ENCODE measurements around the gene SRP54. TPM values are rescaled to one million over a fixed set of nuclear protein-coding genes. Genes with fewer than 3 reads are reported as not detected.

Gene SRP54
- polyA plus RNA-seq, 1 donor = 62.5 TPM

GRCh38 chr14:34980337-34980900, 2.4 kb upstream of the SRP54 start:
- H3K4me3 ChIP-seq (ENCODE audit: low read length) = peak overlapping the region; percentile 87
- WGBS (ENCODE audit: insufficient coverage, low lambda C conversion rate) = 91% methylated on average over 4 of the region's 11 CpGs
- DNase-seq = no peak
- peak overlapping the region; percentile 92 for H3K27ac ChIP-seq (ENCODE audit: low read length)
- no peaks in the 10 kb centered on the region for H3K9me3 ChIP-seq (ENCODE audit: control insufficient read depth, low read depth, low read length)
- no peaks in the 10 kb centered on the region for H3K36me3 ChIP-seq (ENCODE audit: control insufficient read depth, insufficient read depth, low read length)
- no peaks in the 10 kb centered on the region for H3K27me3 ChIP-seq (ENCODE audit: control insufficient read depth, insufficient read depth, low read length)
- H3K4me1 ChIP-seq (ENCODE audit: control insufficient read depth, insufficient read depth, low read length) = peaks cover 5% of the 10 kb centered on the region

GRCh38 chr14:34981743-34982420, 910 bp upstream of the SRP54 start:
- Histone ChIP-seq H3K4me1 (ENCODE audit: control insufficient read depth, insufficient read depth, low read length) (peaks cover 5% of the 10 kb centered on the region), H3K36me3 (ENCODE audit: control insufficient read depth, insufficient read depth, low read length) (no peaks in the 10 kb centered on the region), H3K27me3 (ENCODE audit: control insufficient read depth, insufficient read depth, low read length) (no peaks in the 10 kb centered on the region), H3K4me3 (ENCODE audit: low read length) (peak overlapping the region; percentile 87), H3K9me3 (ENCODE audit: control insufficient read depth, low read depth, low read length) (no peaks in the 10 kb centered on the region), H3K27ac (ENCODE audit: low read length) (peak overlapping the region; percentile 92)
- DNase-seq = peak in 1 of 2 donors; percentile 19
- WGBS (ENCODE audit: insufficient coverage, low lambda C conversion rate) = 0% methylated on average over 1 of the region's 17 CpGs

- H3K4me1 ChIP-seq (ENCODE audit: control insufficient read depth, insufficient read depth, low read length) = peaks cover 5% of the 10 kb centered on the region
- 0% methylated on average over 6 of the region's 28 CpGs for WGBS (ENCODE audit: insufficient coverage, low lambda C conversion rate)
- no peaks in the 10 kb centered on the region for H3K9me3 ChIP-seq (ENCODE audit: control insufficient read depth, low read depth, low read length)
- H3K4me3 ChIP-seq (ENCODE audit: low read length) = peak overlapping the region; percentile 87
- H3K36me3 ChIP-seq (ENCODE audit: control insufficient read depth, insufficient read depth, low read length) = no peaks in the 10 kb centered on the region
- peak overlapping the region; percentile 92 for H3K27ac ChIP-seq (ENCODE audit: low read length)
- no peak for DNase-seq
- H3K27me3 ChIP-seq (ENCODE audit: control insufficient read depth, insufficient read depth, low read length) = no peaks in the 10 kb centered on the region
Observed at GRCh38 chr14:34983148-34983760, 462 bp downstream of the SRP54 start.

GRCh38 chr14:34983786-34984185, 994 bp downstream of the SRP54 start:
- no peak for DNase-seq
- WGBS (ENCODE audit: insufficient coverage, low lambda C conversion rate) = no CpG with 5 or more reads among the region's 3 CpGs

GRCh38 chr14:34985740-34986139, 2.9 kb downstream of the SRP54 start:
- Histone ChIP-seq H3K4me1 (ENCODE audit: control insufficient read depth, insufficient read depth, low read length) (peaks cover 5% of the 10 kb centered on the region), H3K9me3 (ENCODE audit: control insufficient read depth, low read depth, low read length) (no peaks in the 10 kb centered on the region), H3K27me3 (ENCODE audit: control insufficient read depth, insufficient read depth, low read length) (no peaks in the 10 kb centered on the region), H3K27ac (ENCODE audit: low read length) (no peak overlapping the region), H3K36me3 (ENCODE audit: control insufficient read depth, insufficient read depth, low read length) (no peaks in the 10 kb centered on the region), H3K4me3 (ENCODE audit: low read length) (no peak overlapping the region)
- DNase-seq = no peak
- 96% methylated on average over 3 of the region's 3 CpGs for WGBS (ENCODE audit: insufficient coverage, low lambda C conversion rate)

More at GRCh38 chr14:34983786-34984185, 994 bp downstream of the SRP54 start:
- no peaks in the 10 kb centered on the region for H3K27me3 ChIP-seq (ENCODE audit: control insufficient read depth, insufficient read depth, low read length)
- H3K36me3 ChIP-seq (ENCODE audit: control insufficient read depth, insufficient read depth, low read length) = no peaks in the 10 kb centered on the region
- no peaks in the 10 kb centered on the region for H3K9me3 ChIP-seq (ENCODE audit: control insufficient read depth, low read depth, low read length)
- peak overlapping the region; percentile 87 for H3K4me3 ChIP-seq (ENCODE audit: low read length)
- H3K4me1 ChIP-seq (ENCODE audit: control insufficient read depth, insufficient read depth, low read length) = peaks cover 5% of the 10 kb centered on the region
- peak overlapping the region; percentile 92 for H3K27ac ChIP-seq (ENCODE audit: low read length)

- Histone ChIP-seq H3K9me3 (ENCODE audit: control insufficient read depth, low read depth, low read length) (no peaks in the 10 kb centered on the region), H3K4me3 (ENCODE audit: low read length) (no peak overlapping the region), H3K27me3 (ENCODE audit: control insufficient read depth, insufficient read depth, low read length) (no peaks in the 10 kb centered on the region), H3K36me3 (ENCODE audit: control insufficient read depth, insufficient read depth, low read length) (no peaks in the 10 kb centered on the region), H3K4me1 (ENCODE audit: control insufficient read depth, insufficient read depth, low read length) (peaks cover 5% of the 10 kb centered on the region), H3K27ac (ENCODE audit: low read length) (no peak overlapping the region)
- no peak for DNase-seq
- 90% methylated on average over 3 of the region's 3 CpGs for WGBS (ENCODE audit: insufficient coverage, low lambda C conversion rate)
Observed at GRCh38 chr14:34987180-34987579, 4.4 kb downstream of the SRP54 start.

- no peak overlapping the region for H3K27ac ChIP-seq (ENCODE audit: low read length)
- no peak for DNase-seq
- H3K27me3 ChIP-seq (ENCODE audit: control insufficient read depth, insufficient read depth, low read length) = no peaks in the 10 kb centered on the region
- no peaks in the 10 kb centered on the region for H3K9me3 ChIP-seq (ENCODE audit: control insufficient read depth, low read depth, low read length)
- H3K4me3 ChIP-seq (ENCODE audit: low read length) = no peak overlapping the region
- H3K36me3 ChIP-seq (ENCODE audit: control insufficient read depth, insufficient read depth, low read length) = no peaks in the 10 kb centered on the region
- no peaks in the 10 kb centered on the region for H3K4me1 ChIP-seq (ENCODE audit: control insufficient read depth, insufficient read depth, low read length)
Observed at GRCh38 chr14:34989762-34990161, 7.0 kb downstream of the SRP54 start.

GRCh38 chr14:34993426-34993825, 10.6 kb downstream of the SRP54 start:
- H3K27me3 ChIP-seq (ENCODE audit: control insufficient read depth, insufficient read depth, low read length) = no peaks in the 10 kb centered on the region
- WGBS (ENCODE audit: insufficient coverage, low lambda C conversion rate) = no CpG with 5 or more reads among the region's 3 CpGs

GRCh38 chr14:34994668-34995067, 11.9 kb downstream of the SRP54 start:
- H3K36me3 ChIP-seq (ENCODE audit: control insufficient read depth, insufficient read depth, low read length) = peaks cover 7% of the 10 kb centered on the region
- no peaks in the 10 kb centered on the region for H3K9me3 ChIP-seq (ENCODE audit: control insufficient read depth, low read depth, low read length)
- H3K27ac ChIP-seq (ENCODE audit: low read length) = no peak overlapping the region
- no peaks in the 10 kb centered on the region for H3K27me3 ChIP-seq (ENCODE audit: control insufficient read depth, insufficient read depth, low read length)
- DNase-seq = no peak
- H3K4me3 ChIP-seq (ENCODE audit: low read length) = no peak overlapping the region
- H3K4me1 ChIP-seq (ENCODE audit: control insufficient read depth, insufficient read depth, low read length) = no peaks in the 10 kb centered on the region
- WGBS (ENCODE audit: insufficient coverage, low lambda C conversion rate) = no CpG with 5 or more reads among the region's 2 CpGs

More at GRCh38 chr14:34993426-34993825, 10.6 kb downstream of the SRP54 start:
- H3K9me3 ChIP-seq (ENCODE audit: control insufficient read depth, low read depth, low read length) = no peaks in the 10 kb centered on the region
- DNase-seq = no peak
- H3K36me3 ChIP-seq (ENCODE audit: control insufficient read depth, insufficient read depth, low read length) = peaks cover 5% of the 10 kb centered on the region
- no peaks in the 10 kb centered on the region for H3K4me1 ChIP-seq (ENCODE audit: control insufficient read depth, insufficient read depth, low read length)
- H3K4me3 ChIP-seq (ENCODE audit: low read length) = no peak overlapping the region
- H3K27ac ChIP-seq (ENCODE audit: low read length) = no peak overlapping the region

- H3K4me1 ChIP-seq (ENCODE audit: control insufficient read depth, insufficient read depth, low read length) = no peaks in the 10 kb centered on the region
- no peaks in the 10 kb centered on the region for H3K9me3 ChIP-seq (ENCODE audit: control insufficient read depth, low read depth, low read length)
- 67% methylated on average over 1 of the region's 3 CpGs for WGBS (ENCODE audit: insufficient coverage, low lambda C conversion rate)
- no peak overlapping the region for H3K4me3 ChIP-seq (ENCODE audit: low read length)
- H3K36me3 ChIP-seq (ENCODE audit: control insufficient read depth, insufficient read depth, low read length) = peaks cover 20% of the 10 kb centered on the region
- H3K27ac ChIP-seq (ENCODE audit: low read length) = no peak overlapping the region
- no peaks in the 10 kb centered on the region for H3K27me3 ChIP-seq (ENCODE audit: control insufficient read depth, insufficient read depth, low read length)
- no peak for DNase-seq
Observed at GRCh38 chr14:34997762-34998161, 15.0 kb downstream of the SRP54 start.
